Daoy (cell line): ENCODE data around the gene RHOT2. TPM values are rescaled to one million over a fixed set of nuclear protein-coding genes. Genes with fewer than 3 reads are reported as not detected.
"Not testable (repeated sequence)": the region's sequence is repeated elsewhere in the genome, so short reads cannot be mapped to it uniquely, and the experiment has no call there.

ENCODE experiments used
- DNase-seq: peaks from one replicate; pipeline ENCODE4 v3.0.0-alpha.2; 2015; ENCODE audit warnings: low read depth
- total RNA-seq: library from RNA; depleted of rRNA; stranded (reverse); fragments of >200 nt; shearing (Covaris generic); gene quantifications from 2 replicates; pipeline ENCODE4 v1.2.3, GENCODE V29; 2014

The RHOT2 gene
- total RNA-seq, 1 experiment from 2014 or later: 42.9 TPM

DNA sequence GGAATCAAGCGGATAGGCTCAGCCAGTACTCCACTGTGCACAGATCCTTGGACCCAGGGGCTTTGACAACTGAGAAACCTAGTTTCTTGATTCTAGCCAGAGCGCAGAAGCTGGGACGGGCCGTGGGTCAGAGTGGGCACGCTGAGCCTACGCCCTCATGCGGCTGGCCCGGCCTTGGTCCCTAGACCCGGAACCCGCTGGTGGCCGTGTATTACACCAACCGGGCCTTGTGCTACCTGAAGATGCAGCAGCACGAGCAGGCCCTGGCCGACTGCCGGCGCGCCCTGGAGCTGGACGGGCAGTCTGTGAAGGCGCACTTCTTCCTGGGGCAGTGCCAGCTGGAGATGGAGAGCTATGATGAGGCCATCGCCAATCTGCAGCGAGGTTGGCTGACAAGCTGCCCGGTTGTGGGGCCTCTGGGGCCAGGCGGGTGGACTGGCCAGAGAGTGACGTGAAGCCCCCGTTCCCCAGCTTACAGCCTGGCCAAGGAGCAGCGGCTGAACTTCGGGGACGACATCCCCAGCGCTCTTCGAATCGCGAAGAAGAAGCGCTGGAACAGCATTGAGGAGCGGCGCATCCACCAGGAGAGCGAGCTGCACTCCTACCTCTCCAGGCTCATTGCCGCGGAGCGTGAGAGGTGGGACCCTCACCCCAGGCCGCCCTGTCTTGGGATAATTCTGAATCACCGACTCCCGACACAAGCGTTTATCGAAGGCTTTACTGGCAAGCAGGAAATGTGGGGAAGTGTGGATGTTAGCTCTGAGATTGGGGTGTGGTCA, 13.2 kb downstream of the RHOT2 start:
- DNase-seq: peak; percentile 59

DNA sequence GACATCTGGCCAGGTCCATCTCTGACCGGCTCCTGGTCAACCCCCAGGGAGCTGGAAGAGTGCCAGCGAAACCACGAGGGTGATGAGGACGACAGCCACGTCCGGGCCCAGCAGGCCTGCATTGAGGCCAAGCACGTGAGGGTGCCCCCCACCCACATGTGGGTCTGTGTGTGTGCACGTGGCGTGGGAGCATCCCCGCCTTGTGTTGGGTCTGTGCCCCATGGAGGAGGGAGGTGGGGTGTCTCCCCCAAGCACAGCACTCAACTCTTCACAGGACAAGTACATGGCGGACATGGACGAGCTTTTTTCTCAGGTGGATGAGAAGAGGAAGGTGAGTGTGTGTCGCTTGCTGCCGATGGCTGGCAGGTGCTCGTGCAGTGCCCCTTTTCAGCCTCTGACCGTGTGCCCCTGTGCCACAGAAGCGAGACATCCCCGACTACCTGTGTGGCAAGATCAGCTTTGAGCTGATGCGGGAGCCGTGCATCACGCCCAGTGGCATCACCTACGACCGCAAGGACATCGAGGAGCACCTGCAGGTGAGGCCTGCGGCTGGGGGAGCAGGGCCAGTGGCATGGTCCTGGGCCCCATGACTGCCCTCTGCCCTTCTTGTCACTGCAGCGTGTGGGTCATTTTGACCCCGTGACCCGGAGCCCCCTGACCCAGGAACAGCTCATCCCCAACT, 14.0 kb downstream of the RHOT2 start:
- no peak for DNase-seq

DNA sequence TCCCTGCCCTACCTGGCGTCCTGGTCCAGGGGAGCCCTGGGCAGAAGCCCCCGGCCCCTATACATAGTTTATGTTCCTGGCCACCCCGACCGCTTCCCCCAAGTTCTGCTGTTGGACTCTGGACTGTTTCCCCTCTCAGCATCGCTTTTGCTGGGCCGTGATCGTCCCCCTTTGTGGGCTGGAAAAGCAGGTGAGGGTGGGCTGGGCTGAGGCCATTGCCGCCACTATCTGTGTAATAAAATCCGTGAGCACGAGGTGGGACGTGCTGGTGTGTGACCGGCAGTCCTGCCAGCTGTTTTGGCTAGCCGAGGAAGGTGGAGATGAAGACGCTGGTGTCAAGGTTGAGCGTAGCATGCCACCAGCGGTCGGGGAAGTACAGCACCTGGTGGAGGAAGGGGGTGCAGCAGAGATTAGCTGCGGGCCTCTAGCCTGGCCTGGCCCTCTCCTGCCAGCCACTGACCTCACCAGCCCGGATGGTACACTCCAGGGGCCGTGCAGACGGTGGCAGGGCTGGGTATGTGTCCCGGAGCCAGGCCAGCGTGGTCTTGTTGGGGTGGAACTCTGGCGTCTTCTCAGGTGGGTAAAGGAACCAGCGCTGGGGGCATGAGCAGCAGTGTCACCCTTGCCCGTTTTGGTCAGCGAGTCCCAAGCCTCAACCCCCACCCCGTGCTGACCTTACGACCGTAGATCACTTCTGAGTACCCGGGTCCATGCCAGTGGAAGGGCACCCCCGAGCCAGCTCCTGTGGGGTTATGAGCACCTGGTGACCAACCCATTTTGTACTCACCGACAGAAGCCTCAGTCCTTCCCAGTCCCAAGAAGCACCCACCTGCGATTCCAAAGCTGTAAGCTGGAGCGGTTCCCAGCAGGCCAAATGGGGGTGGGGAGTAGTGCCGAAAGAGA, 14.8 kb downstream of the RHOT2 start:
- DNase-seq: no peak

DNA sequence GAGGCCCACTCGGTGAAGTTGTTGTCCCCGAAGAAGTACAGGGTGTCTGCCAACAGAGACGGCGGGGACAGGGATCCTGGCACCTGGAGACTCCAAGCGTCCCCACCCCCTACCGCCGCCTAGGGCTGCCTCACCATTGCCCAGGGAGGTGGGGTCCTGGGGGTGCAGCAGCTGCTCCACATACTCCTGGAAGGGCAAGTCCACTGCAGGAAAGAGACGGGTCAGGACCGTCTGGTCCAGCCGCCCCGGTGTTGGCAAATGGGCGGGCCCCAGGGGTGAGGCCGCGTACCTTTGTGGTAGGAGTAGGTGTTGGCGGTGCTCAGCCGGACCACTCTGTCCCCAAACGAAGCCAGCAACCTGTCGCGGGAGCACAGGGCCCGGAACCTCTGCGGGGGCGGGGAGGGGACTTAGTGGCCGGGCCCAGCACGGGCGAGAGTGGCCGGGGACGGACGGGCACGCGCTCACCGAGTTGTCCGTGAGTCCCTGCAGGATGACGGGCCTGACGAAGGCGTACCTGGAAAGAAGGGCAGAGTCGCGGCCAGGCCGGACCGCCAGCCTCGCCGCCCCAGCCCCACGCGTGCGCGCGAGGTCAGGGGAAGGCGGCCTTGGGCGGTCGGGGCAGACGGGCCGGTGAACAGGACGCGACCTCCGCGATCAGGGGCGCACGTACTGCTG, 15.6 kb downstream of the RHOT2 start:
- no peak for DNase-seq

DNA sequence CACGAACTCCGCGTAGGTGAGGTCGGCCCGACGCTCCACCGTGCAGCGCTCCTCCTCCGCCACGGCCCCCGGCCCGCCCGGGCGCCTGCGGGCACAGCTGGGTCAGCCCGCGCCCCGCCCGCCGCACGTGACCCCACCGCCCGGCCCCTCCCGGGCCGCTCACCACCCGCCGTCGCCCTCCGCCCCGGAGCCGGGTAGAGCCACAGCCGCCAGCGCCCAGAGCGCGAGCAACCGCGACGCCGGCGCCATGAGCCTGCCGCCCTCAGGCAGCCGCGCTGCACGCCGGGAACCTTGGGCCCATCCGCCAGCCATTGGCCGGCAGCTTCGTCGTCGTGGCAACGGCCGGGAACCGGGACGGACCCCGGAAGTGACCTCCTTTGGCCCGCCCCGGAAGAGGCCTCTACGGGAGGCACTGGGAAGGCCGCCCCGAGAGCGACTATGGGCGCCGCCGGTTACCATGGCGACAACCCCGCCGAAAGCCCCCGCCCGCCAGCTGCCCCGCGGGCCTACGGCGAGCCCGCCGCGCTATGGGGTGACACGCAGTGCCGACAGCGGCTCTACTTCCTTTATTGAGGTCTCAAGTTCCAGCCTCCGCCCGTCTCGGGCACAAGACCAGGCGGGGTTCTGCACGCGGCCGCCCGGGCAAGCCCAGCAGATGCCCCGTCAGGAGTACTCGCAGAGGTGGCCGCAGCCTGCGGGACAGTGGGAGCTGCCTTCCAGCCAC, 16.3 kb downstream of the RHOT2 start, which contains the start of gene JMJD8:
Gene JMJD8, minus strand, starts transcription at position 264 of the 724 bp plus-strand sequence. Its CDS starts 15 bp downstream, at position 249.
- DNase-seq: peak; percentile 96

DNA sequence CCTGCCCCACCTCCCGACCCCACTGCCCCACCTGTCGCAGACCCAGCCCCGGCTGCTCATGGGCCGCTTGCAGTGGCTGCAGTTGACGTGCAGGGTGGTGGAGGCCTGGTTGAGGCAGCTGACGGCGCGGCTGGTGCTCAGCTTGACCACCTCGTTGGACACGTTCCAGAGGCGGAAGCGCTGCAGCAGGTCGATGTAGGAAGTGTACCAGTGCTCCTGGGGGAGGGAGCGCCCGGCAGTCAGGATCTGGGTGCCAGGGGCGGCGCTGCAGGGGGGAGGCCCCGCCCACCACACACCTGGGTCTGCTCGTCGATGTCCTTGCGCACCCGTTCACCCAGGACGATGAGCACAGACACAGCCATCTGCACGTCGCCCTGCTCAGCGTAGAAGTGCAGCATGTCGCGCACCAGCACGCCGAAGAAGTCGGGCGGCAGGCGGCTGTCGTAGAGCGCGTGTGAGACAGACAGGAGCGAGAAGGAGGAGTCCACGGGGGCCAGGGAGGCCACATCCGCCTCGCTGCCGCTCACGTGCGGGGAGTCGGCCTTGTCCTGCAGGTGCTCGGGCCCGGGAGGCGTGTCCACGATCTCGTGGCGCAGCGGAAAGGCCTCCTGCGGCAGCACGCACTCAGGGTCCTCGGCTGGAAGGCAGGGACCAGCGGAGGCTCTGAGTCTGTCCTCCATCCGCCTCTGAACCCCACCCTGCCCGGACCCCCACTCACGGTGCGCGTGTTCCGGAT, 17.2 kb downstream of the RHOT2 start:
- DNase-seq: no peak

DNA sequence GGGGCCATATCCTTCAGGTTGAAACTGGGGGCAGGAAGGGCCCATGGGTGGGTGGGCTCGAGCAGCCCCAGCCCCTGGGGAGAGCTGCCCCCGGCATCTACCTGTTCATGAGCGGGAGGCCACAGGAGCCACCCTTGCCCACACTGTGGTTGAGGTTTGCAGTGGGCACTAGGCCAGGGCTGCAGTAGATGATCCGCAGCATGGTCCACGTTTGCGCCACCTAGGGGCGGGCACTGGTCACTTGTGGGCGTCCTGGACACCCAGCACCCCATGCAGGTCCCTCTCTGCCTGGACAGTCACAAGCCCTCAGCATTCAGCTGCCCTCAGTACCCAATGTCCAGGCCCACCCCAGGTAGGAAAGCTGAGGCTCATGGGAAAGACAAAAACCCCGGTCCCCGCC, 18.0 kb downstream of the RHOT2 start:
- DNase-seq: peak; percentile 64

DNA sequence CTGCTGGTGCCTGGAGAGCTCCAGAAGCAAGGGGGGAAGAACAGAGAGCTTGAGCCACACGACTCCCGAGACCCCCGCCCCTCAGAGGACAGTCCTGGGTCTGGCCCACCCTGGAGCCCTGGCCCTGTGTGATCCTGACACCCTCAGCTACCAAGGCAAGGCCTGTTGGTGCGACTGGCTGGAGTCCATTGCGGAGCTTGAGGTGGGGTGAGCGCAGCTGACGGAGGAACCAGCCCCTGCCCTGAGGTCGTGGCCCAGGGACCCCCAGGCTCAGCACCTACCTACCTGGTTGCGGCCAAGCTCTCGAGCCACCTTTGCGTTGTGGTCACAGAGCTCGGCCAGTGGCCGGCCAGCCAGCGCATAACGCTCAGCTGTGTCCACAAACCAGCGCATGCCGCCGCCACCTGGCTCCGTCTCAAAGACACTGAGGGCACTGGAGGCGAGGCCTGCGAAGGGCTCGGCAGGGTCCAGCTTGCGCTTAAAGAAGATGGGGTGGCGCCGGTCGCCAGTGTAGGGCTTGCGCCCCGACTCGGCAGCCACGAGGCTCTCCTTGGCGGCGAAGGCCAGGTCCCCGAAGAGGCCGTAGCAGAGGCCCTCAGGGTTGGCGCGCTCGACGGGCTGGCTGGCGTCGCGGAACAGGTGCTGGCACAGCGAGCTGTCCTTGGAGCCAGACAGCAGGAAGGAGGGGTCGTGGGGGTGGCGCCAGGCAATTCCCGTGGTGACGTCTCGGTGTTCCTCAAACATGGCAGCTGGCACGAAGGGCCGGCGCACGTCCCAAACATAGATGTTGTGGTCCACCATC, 18.7 kb downstream of the RHOT2 start:
- DNase-seq: no peak

DNA sequence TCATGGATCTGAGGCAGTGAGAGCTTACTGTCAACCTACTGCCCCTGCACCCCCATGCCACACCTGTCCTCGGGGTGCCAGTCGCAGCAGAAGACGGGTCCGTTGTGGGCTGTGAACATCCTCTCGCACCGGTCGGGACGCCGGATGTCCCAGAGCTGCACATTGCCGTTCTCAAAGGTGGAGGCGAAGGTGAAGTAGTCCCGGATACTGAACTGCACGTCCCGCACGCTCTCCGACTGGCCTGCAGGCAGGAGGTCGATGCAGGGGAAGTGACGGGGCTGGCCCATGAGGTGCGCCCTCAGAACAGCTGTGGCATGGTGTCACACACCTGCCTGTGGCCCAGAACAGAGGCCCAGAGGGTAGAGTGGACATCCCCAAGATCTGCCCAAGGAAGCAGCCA, 19.6 kb downstream of the RHOT2 start:
- DNase-seq: no peak

DNA sequence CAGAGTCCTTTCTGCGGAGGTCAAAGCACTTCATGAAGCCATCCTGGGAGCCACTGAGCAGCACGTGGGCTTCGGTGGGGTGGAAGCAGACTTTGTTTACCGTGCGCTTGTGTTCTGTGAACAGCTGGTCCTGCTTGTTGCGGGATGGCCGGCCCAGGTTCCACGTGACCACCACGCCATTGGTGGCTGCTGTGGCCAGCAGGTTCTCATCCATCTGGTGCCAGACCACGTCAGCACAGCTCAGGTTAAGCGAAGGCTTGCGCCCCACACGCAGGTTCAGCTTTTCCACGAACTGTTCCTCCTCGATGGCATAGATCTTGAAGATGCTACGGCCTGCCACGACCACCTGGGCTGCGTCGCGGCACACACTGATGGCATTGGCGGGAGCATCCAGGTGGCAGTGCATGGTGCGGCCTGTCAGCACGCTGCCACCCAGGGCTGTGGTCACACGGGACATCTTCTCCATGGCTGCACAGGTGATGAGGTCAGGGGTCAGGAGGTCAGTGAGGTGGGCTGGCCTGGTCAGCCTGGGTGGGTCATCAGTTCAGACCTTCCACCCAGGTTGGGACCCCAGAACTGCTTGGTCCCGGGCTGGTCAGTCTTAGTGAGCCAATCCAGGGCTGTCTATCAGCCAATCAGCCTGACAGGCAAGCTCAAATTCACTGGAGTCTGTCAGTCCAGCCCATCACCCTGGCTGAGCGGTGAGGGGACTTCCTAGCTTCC, 21.4 kb downstream of the RHOT2 start:
- DNase-seq: no peak

DNA sequence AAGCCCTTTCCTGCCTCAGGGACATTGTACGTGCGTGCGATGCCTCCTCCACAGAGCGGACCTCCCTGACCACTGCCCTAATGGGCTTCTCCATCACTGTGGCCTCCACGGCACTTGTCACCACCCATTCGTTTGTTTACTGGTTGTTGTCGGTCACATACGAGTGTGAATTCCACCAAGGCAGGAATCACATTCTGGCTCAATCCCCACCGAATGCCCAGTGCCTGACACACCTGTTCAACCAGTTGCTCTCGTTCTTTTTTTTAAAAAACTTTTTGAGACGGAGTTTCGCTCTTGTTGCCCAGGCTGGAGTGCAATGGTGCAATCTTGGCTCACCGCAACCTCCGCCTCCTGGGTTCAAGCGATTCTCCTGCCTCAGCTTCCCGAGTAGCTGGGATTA, 23.3 kb downstream of the RHOT2 start:
- not testable (repeated sequence) for DNase-seq

DNA sequence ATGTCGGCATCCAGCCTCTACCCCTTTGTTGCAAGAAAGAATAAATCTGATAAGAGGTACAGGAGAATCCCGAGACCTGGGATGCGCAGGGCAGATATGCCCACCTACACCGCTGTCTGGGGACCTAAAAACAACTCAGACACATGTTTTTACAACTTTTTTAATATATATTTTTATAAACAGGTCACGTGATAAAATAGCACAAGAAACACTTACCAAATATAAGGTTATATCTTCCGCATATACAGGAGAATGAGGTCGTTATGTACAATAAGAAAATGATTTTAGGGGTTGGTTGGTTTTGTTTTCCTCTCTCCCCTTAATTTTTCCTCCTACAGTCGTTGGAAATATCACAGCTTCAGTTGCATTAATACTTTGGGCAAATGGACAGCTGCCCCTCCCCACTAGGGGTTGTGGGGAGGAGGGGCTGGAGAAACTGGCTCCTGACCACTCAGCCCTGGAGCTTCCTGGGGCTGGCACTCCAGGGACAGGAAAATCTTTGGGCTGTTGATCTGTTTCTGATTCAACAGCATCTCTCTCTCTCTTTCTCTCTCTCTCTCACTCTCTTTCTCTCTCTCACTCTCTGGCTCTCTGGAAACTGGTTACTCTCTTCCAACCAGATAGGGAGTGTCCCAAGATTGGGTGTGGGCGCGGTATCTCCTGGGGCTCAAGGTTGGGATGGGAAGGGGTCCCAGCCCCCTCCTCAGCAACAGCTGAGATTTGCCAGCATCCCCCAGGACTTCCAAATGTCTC, 24.6 kb downstream of the RHOT2 start:
- no peak for DNase-seq

DNA sequence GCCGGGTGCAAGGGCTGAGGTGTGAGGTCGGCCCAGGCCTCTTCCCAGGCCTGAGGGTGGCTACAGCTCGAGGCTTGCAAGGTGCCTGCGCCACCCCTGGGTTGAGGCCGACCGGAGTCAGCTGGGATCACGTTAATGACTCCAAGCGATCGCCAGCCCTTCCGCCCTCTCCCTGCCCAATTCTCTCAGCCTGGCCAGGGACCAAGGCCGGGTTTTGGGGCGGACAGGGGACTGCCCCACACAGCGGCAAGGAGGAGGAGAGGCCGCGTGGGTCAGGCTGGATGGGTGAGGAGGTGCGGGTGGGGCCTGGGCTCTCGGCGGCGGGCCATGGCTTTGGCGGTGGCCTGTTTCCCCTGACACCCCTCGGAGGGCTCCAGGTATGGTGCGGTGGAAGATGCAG, 25.4 kb downstream of the RHOT2 start:
- DNase-seq: no peak

DNA sequence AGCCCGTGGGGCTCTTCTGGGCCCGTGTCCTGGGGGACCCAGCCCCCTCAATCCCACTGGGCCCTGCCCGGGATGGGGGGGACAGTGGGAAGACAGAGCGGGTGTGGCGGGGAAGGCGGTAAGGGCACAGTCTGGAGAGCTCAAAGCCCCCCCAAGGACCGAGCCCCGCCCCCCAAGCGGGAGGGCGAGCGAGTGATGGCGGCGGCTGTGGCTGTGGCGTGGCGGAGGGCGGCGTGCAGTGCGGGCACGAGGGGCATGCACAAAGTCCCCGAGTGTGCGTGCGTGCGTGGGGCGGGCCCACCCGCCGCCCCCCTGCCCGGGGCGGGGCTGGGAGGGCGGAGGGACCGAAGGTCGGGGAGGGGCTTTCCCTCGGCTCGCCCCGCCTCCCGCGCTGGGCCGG, 25.8 kb downstream of the RHOT2 start:
- no peak for DNase-seq

DNA sequence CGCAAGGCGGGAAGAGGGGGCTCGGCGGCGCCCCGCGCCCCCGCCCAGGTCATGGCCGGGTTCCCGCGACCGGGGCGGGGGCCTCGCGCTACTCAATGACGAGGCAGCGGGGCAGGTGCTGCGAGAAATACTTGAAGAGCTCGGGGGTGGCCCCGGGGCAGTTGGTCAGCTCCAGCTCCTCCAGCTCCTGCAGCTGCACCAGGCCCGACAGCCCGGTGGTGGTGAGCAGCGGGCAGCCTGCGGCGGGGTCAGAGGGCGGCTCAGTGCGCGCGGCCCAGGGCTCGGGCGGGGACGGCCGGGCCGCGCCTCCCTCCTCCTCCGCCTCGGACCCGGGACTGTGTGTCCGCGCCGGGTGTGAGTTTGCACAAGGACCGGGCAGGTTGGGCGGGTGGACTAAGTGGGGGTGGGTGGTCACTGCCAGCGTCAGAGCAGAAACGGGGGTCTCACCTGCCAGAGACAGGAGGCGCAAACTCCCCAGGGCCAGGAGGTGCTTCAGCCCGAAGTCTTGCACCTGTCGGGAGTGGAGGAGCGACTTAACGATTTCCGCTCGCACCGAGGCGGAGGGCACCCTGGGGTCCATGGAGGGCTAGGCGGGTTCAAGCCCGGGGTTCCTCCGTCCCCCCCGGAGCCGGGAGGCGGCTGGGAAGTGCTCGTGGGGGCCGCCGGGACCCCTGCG, 26.4 kb downstream of the RHOT2 start:
- no peak for DNase-seq

DNA sequence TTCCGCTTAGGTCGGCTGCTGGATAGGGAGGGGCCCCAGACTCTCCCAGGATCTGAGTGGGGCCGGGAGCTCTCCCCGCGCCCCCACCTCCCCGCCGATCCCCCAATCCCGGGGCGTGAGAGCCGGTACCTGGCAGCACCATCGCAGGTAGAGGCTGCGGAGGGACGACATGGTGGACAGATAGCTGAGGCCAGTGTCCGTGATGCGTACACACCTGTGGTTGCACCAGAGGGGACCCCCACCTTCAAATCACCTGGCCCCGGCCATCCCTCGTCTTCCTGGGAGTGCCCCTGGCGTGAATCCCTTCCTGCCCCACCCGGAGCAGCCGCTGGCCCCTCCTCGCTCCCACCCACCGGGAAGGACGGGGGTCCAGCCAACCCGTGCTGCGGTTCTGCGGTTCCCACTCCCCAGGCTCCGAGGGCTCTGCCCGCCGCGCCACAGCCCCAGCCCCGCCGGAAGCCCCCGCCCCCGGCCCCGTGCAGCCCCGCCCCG, 27.0 kb downstream of the RHOT2 start:
- no peak for DNase-seq
